ENCODE data around the gene GRIN2C. TPM values are rescaled to one million over a fixed set of nuclear protein-coding genes. Genes with fewer than 3 reads are reported as not detected.
"Not testable (repeated sequence)": the region's sequence is repeated elsewhere in the genome, so short reads cannot be mapped to it uniquely, and the experiment has no call there.

GRIN2C gene
- total RNA-seq, result 0.43 TPM

GRCh38 chr17:74859459-74860228 is at the start of gene GRIN2C:
GRIN2C (minus strand) TSS chr17:74859885; CDS start chr17:74855092, 4,793 bp downstream.
- DNase-seq (ENCODE audit: low spot score), result no peak

- DNase-seq (ENCODE audit: low spot score), result not testable (repeated sequence)
Observed at GRCh38 chr17:74909097-74909496, 49.4 kb upstream of the GRIN2C start.

- DNase-seq (ENCODE audit: low spot score), result no peak
Observed at GRCh38 chr17:74907012-74907411, 47.3 kb upstream of the GRIN2C start.

GRCh38 chr17:74906214-74906793 is 46.6 kb upstream of the GRIN2C start:
- not testable (repeated sequence) for DNase-seq (ENCODE audit: low spot score)

GRCh38 chr17:74904687-74905409 is 45.2 kb upstream of the GRIN2C start:
- no peak for DNase-seq (ENCODE audit: low spot score)

- no peak for DNase-seq (ENCODE audit: low spot score)
Observed at GRCh38 chr17:74903671-74904070, 44.0 kb upstream of the GRIN2C start.

- DNase-seq (ENCODE audit: low spot score), result no peak
Observed at GRCh38 chr17:74903034-74903433, 43.3 kb upstream of the GRIN2C start.

- no peak for DNase-seq (ENCODE audit: low spot score)
Observed at GRCh38 chr17:74901353-74902135, 41.9 kb upstream of the GRIN2C start.

GRCh38 chr17:74900208-74900607 is 40.5 kb upstream of the GRIN2C start:
- DNase-seq (ENCODE audit: low spot score), result no peak

- DNase-seq (ENCODE audit: low spot score), result no peak
Observed at GRCh38 chr17:74898376-74898946, 38.8 kb upstream of the GRIN2C start.

GRCh38 chr17:74893936-74894671 is 34.4 kb upstream of the GRIN2C start:
- DNase-seq (ENCODE audit: low spot score), result no peak

GRCh38 chr17:74892974-74893911 is 33.6 kb upstream of the GRIN2C start, which contains the start of gene FADS6:
FADS6 (minus strand) TSS chr17:74893633; CDS start chr17:74893595, 38 bp downstream.
- no peak for DNase-seq (ENCODE audit: low spot score)

- DNase-seq (ENCODE audit: low spot score), result no peak
Observed at GRCh38 chr17:74892013-74892841, 32.5 kb upstream of the GRIN2C start.

GRCh38 chr17:74890554-74890953 is 30.9 kb upstream of the GRIN2C start:
- DNase-seq (ENCODE audit: low spot score), result no peak

GRCh38 chr17:74888469-74888868 is 28.8 kb upstream of the GRIN2C start:
- DNase-seq (ENCODE audit: low spot score), result no peak

- no peak for DNase-seq (ENCODE audit: low spot score)
Observed at GRCh38 chr17:74883241-74883745, 23.6 kb upstream of the GRIN2C start.

GRCh38 chr17:74882517-74883240 is 23.0 kb upstream of the GRIN2C start:
- no peak for DNase-seq (ENCODE audit: low spot score)

- no peak for DNase-seq (ENCODE audit: low spot score)
Observed at GRCh38 chr17:74881073-74881472, 21.4 kb upstream of the GRIN2C start.

Data from mucosa of gallbladder (tissue), 1 donor.